ENCODE results near the gene PDE1C. TPM values are rescaled to one million over a fixed set of nuclear protein-coding genes. Genes with fewer than 3 reads are reported as not detected.
"Not testable (repeated sequence)": the region's sequence is repeated elsewhere in the genome, so short reads cannot be mapped to it uniquely, and the experiment has no call there.

PDE1C gene
- total and polyA plus RNA-seq, 2 donors (not counting 1 experiment from before 2014, with no cell fraction given), result 0.52 TPM; not detected in 1

DNA sequence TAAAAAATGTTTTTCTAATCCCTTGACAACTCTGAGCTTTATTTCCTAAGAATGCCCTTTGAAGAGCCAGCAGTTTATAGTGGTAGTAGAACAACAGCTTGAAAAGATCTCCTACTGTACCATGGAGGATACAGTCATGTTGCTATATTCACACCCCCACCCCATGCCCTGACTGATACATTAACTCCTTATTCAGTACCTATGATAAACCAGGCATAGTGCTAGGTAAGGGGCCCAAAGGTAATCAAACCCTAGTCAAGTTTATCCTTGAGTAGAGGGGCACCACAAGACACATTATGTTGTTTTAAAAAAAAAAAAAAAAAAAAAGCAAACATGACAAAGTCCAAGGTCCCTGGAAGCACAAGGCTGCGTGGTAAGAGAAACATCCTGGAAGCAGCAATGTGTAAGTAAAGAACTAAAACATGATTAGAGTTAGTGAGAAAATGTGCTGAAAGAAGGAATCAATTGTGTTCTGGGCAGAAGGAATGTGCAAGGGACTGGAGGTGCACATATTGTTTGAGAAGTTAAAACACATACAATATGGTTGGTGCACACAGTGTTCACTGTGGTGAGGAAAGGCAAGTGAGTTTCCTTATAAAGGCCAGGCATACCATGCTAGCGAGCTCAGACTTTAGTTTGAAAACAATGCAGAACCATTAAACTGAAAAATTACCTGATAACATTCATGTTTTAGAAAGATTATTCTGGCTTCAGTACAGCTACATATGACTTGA, 51.2 kb downstream of the PDE1C start:
- ChIA-PET POLR2A (no interaction called here), CTCF (no interaction called here)
- H3K4me2 ChIP-seq (replicated peaks; ENCODE audit: low read depth, low read length, poor library complexity, severe bottlenecking), result no peak overlapping the region
- Mint-ChIP-seq H3K9me3 (ENCODE audit: insufficient read depth) (no peaks in the 10 kb centered on the region), H3K27me3 (no peaks in the 10 kb centered on the region), H3K4me3 (no peak overlapping the region), H3K27ac (no peak overlapping the region), H3K4me1 (no peaks in the 10 kb centered on the region)
- H3K9ac ChIP-seq (ENCODE audit: low read length), result no peak overlapping the region
- no peak overlapping the region for H3K27ac ChIP-seq (ENCODE audit: low read length in 2 of 2)
- ATAC-seq (ENCODE audit: low read depth) (no peak), DNase-seq (no peak)
- H3K4me1 ChIP-seq (ENCODE audit: control insufficient read depth in 2 of 2, insufficient read depth in 2 of 2, low read length in 2 of 2), result no peaks in the 10 kb centered on the region
- intact Hi-C loops (cut with micrococcal nuclease), result no loop called here
- no peak overlapping the region for H3K4me3 ChIP-seq (ENCODE audit: control extremely low read depth in 1 of 5, extremely low read depth in 1 of 5, insufficient read depth in 1 of 5, low read depth in 2 of 5, low read length in 4 of 5)
- no peaks in the 10 kb centered on the region for H4K20me1 ChIP-seq (ENCODE audit: control insufficient read depth, insufficient read depth, low read length, poor library complexity, severe bottlenecking)
- no peaks in the 10 kb centered on the region for H3K36me3 ChIP-seq (replicated peaks in 1 of 2; ENCODE audit: control extremely low read depth in 1 of 2, control insufficient read depth in 1 of 2, extremely low read depth in 1 of 2, insufficient read depth in 2 of 2, low read length in 1 of 2)
- no peak overlapping the region for H2AFZ ChIP-seq (ENCODE audit: insufficient read depth, low read depth, low read length, poor library complexity, severe bottlenecking)
- no peaks in the 10 kb centered on the region for H3K9me3 ChIP-seq (ENCODE audit: control extremely low read depth in 1 of 3, control insufficient read depth in 2 of 3, insufficient read depth in 1 of 3, low read length in 2 of 3)
- WGBS (ENCODE audit: insufficient coverage), result 89% methylated on average over 1 of the region's 2 CpGs
- H3K79me2 ChIP-seq (ENCODE audit: control insufficient read depth, insufficient read depth, low read length), result no peaks in the 10 kb centered on the region
- TF ChIP-seq, protein P1, sequence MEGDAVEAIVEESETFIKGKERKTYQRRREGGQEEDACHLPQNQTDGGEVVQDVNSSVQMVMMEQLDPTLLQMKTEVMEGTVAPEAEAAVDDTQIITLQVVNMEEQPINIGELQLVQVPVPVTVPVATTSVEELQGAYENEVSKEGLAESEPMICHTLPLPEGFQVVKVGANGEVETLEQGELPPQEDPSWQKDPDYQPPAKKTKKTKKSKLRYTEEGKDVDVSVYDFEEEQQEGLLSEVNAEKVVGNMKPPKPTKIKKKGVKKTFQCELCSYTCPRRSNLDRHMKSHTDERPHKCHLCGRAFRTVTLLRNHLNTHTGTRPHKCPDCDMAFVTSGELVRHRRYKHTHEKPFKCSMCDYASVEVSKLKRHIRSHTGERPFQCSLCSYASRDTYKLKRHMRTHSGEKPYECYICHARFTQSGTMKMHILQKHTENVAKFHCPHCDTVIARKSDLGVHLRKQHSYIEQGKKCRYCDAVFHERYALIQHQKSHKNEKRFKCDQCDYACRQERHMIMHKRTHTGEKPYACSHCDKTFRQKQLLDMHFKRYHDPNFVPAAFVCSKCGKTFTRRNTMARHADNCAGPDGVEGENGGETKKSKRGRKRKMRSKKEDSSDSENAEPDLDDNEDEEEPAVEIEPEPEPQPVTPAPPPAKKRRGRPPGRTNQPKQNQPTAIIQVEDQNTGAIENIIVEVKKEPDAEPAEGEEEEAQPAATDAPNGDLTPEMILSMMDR (IDR thresholded peaks at IDR 0.05), result no peak
- TF ChIP-seq EZH2 (IDR thresholded peaks at IDR 0.05; ENCODE audit: borderline replicate concordance, insufficient read depth, low read depth, low read length, poor library complexity, severe bottlenecking), result no peak
- no peaks in the 10 kb centered on the region for H3K27me3 ChIP-seq (replicated peaks in 1 of 4; ENCODE audit: control extremely low read depth in 1 of 4, control insufficient read depth in 3 of 4, insufficient read depth in 4 of 4, low read length in 3 of 4)

DNA sequence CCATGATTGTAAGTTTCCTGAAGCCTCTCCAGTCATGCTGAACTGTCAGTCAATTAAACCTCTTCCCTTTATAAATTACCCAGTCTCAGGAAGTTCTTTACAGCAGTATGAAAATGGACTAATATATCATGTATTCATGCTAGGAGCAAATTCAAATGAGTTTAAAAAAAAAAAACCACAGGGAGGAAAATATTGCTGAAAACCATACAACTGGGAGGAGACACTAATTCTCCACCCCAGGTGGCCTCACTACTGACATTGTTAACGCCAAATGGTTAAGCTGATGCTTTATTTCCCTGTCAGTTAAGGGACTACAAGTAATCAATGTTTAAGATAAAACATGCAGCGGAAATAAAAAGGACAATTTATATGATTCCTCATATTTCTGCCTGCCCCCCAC, 55.1 kb downstream of the PDE1C start:
- intact Hi-C loops (cut with micrococcal nuclease), result no loop called here
- H2AFZ ChIP-seq (ENCODE audit: insufficient read depth, low read depth, low read length, poor library complexity, severe bottlenecking), result no peak overlapping the region
- CTCF ChIA-PET, result no interaction called here

DNA sequence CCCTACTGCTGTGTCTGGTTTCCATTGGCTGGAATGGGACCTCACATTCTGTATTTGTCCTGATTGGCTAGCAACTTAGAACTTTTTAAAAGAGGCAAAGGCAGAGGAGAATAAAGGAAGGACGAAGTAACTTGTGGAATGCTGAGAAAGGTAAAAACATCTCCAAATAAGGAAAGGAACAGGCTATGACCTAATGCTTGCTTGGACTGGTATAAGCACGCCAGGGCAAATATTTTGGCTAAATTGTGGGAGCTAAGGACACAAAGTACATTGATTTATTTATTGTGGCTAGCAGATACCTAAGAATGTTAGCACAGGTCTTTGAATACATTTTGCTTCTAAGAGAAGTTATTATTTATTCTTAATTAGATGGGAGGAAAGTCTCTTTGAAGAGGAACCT, 56.7 kb downstream of the PDE1C start:
- H3K9me3 ChIP-seq (ENCODE audit: control extremely low read depth in 1 of 3, control insufficient read depth in 2 of 3, insufficient read depth in 1 of 3, low read length in 2 of 3); CTCF ChIA-PET; H3K79me2 ChIP-seq (ENCODE audit: control insufficient read depth, insufficient read depth, low read length); H3K4me2 ChIP-seq (replicated peaks; ENCODE audit: low read depth, low read length, poor library complexity, severe bottlenecking); H3K9ac ChIP-seq (ENCODE audit: low read length); ATAC-seq (ENCODE audit: low read depth); H3K27ac ChIP-seq (ENCODE audit: low read length in 2 of 2); H3K27me3 ChIP-seq (replicated peaks in 1 of 4; ENCODE audit: control extremely low read depth in 1 of 4, control insufficient read depth in 3 of 4, insufficient read depth in 4 of 4, low read length in 3 of 4); H3K4me1 Mint-ChIP-seq; H3K27me3 Mint-ChIP-seq; H4K20me1 ChIP-seq (ENCODE audit: control insufficient read depth, insufficient read depth, low read length, poor library complexity, severe bottlenecking); H3K4me3 Mint-ChIP-seq; H2AFZ ChIP-seq (ENCODE audit: insufficient read depth, low read depth, low read length, poor library complexity, severe bottlenecking); DNase-seq; intact Hi-C loops (cut with micrococcal nuclease); H3K9me3 Mint-ChIP-seq (ENCODE audit: insufficient read depth); H3K4me3 ChIP-seq (ENCODE audit: control extremely low read depth in 1 of 5, extremely low read depth in 1 of 5, insufficient read depth in 1 of 5, low read depth in 2 of 5, low read length in 4 of 5); POLR2A ChIA-PET; H3K36me3 ChIP-seq (replicated peaks in 1 of 2; ENCODE audit: control extremely low read depth in 1 of 2, control insufficient read depth in 1 of 2, extremely low read depth in 1 of 2, insufficient read depth in 2 of 2, low read length in 1 of 2); H3K4me1 ChIP-seq (ENCODE audit: control insufficient read depth in 2 of 2, insufficient read depth in 2 of 2, low read length in 2 of 2); H3K27ac Mint-ChIP-seq: not testable (repeated sequence)
- WGBS (ENCODE audit: insufficient coverage), result no CpG with 5 or more reads among the region's 2 CpGs

More for the DNA sequence above, 55.1 kb downstream of the PDE1C start:
- ATAC-seq (ENCODE audit: low read depth) (no peak), DNase-seq (no peak)
- no peaks in the 10 kb centered on the region for H3K27me3 ChIP-seq (replicated peaks in 1 of 4; ENCODE audit: control extremely low read depth in 1 of 4, control insufficient read depth in 3 of 4, insufficient read depth in 4 of 4, low read length in 3 of 4)
- no peak overlapping the region for H3K4me3 ChIP-seq (ENCODE audit: control extremely low read depth in 1 of 5, extremely low read depth in 1 of 5, insufficient read depth in 1 of 5, low read depth in 2 of 5, low read length in 4 of 5)
- no peaks in the 10 kb centered on the region for H4K20me1 ChIP-seq (ENCODE audit: control insufficient read depth, insufficient read depth, low read length, poor library complexity, severe bottlenecking)
- no peaks in the 10 kb centered on the region for H3K4me1 ChIP-seq (ENCODE audit: control insufficient read depth in 2 of 2, insufficient read depth in 2 of 2, low read length in 2 of 2)
- H3K9me3 ChIP-seq (ENCODE audit: control extremely low read depth in 1 of 3, control insufficient read depth in 2 of 3, insufficient read depth in 1 of 3, low read length in 2 of 3), result no peaks in the 10 kb centered on the region
- no peaks in the 10 kb centered on the region for H3K4me1 Mint-ChIP-seq
- POLR2A ChIA-PET, result no interaction called here
- WGBS (ENCODE audit: insufficient coverage), result no CpG with 5 or more reads among the region's 2 CpGs
- no peaks in the 10 kb centered on the region for H3K9me3 Mint-ChIP-seq (ENCODE audit: insufficient read depth)
- no peaks in the 10 kb centered on the region for H3K27me3 Mint-ChIP-seq
- H3K27ac ChIP-seq (ENCODE audit: low read length in 2 of 2), result no peak overlapping the region
- no peak overlapping the region for H3K27ac Mint-ChIP-seq
- H3K4me3 Mint-ChIP-seq, result no peak overlapping the region
- no peak for TF ChIP-seq EZH2 (IDR thresholded peaks at IDR 0.05; ENCODE audit: borderline replicate concordance, insufficient read depth, low read depth, low read length, poor library complexity, severe bottlenecking)
- TF ChIP-seq, protein P1 (IDR thresholded peaks at IDR 0.05), result no peak
- no peak overlapping the region for H3K9ac ChIP-seq (ENCODE audit: low read length)
- no peak overlapping the region for H3K4me2 ChIP-seq (replicated peaks; ENCODE audit: low read depth, low read length, poor library complexity, severe bottlenecking)
- H3K79me2 ChIP-seq (ENCODE audit: control insufficient read depth, insufficient read depth, low read length), result no peaks in the 10 kb centered on the region
- no peaks in the 10 kb centered on the region for H3K36me3 ChIP-seq (replicated peaks in 1 of 2; ENCODE audit: control extremely low read depth in 1 of 2, control insufficient read depth in 1 of 2, extremely low read depth in 1 of 2, insufficient read depth in 2 of 2, low read length in 1 of 2)
